HG03108 (cell line): ENCODE data around the gene OR10A2.
"Not testable (repeated sequence)": the region's sequence is repeated elsewhere in the genome, so short reads cannot be mapped to it uniquely, and the experiment has no call there.

Source experiments
- ATAC-seq: cut with Tn5 transposase; IDR thresholded peaks from one replicate; pipeline ENCODE4 v1.9.1; 2021; ENCODE audit warnings: moderate library complexity; ENCODE audit not compliant: unreplicated experiment

OR10A2 gene

GRCh38 chr11:6862961-6863360 is at the start of gene OR10A2:
Gene OR10A2, plus strand, starts transcription at chr11:6863057. Its CDS starts 6,698 bp downstream, at chr11:6869755.
- no peak for ATAC-seq

- ATAC-seq = no peak
Measured at GRCh38 chr11:6813656-6814055, 49.2 kb upstream of the OR10A2 start.

GRCh38 chr11:6817694-6818093 is 45.2 kb upstream of the OR10A2 start:
- ATAC-seq = no peak

- no peak for ATAC-seq
Measured at GRCh38 chr11:6818967-6819366, 43.9 kb upstream of the OR10A2 start.

GRCh38 chr11:6824136-6824823 is 38.6 kb upstream of the OR10A2 start:
- no peak for ATAC-seq

- ATAC-seq = no peak
Measured at GRCh38 chr11:6825231-6825744, 37.6 kb upstream of the OR10A2 start.

GRCh38 chr11:6828103-6828502 is 34.8 kb upstream of the OR10A2 start:
- no peak for ATAC-seq

GRCh38 chr11:6833356-6833755 is 29.5 kb upstream of the OR10A2 start:
- ATAC-seq = no peak

- ATAC-seq = no peak
Measured at GRCh38 chr11:6834021-6834420, 28.8 kb upstream of the OR10A2 start.

GRCh38 chr11:6841694-6842093 is 21.2 kb upstream of the OR10A2 start:
- ATAC-seq = no peak

GRCh38 chr11:6843670-6844069 is 19.2 kb upstream of the OR10A2 start:
- no peak for ATAC-seq

GRCh38 chr11:6844356-6844755 is 18.5 kb upstream of the OR10A2 start:
- no peak for ATAC-seq

GRCh38 chr11:6845383-6845782 is 17.5 kb upstream of the OR10A2 start, which contains the start of gene OR10A5:
Gene OR10A5, plus strand, starts transcription at chr11:6845683. Its CDS starts 0 bp downstream, at chr11:6845683.
- ATAC-seq = no peak

- no peak for ATAC-seq
Measured at GRCh38 chr11:6850526-6850925, 12.3 kb upstream of the OR10A2 start.

- ATAC-seq = not testable (repeated sequence)
Measured at GRCh38 chr11:6854801-6855200, 8.1 kb upstream of the OR10A2 start.

- no peak for ATAC-seq
Measured at GRCh38 chr11:6855971-6856541, 6.8 kb upstream of the OR10A2 start.

GRCh38 chr11:6856871-6857270 is 6.0 kb upstream of the OR10A2 start:
- no peak for ATAC-seq

GRCh38 chr11:6864438-6864837 is 1.6 kb downstream of the OR10A2 start:
- ATAC-seq = no peak

GRCh38 chr11:6871278-6871677 is 8.4 kb downstream of the OR10A2 start:
- no peak for ATAC-seq

GRCh38 chr11:6875761-6876160 is 12.9 kb downstream of the OR10A2 start:
- no peak for ATAC-seq

GRCh38 chr11:6876325-6876724 is 13.5 kb downstream of the OR10A2 start, which contains the start of gene OR10A4:
Gene OR10A4, plus strand, starts transcription at chr11:6876625. Its CDS starts 23 bp downstream, at chr11:6876648.
- ATAC-seq = no peak

- no peak for ATAC-seq
Measured at GRCh38 chr11:6876914-6877313, 14.1 kb downstream of the OR10A2 start.
